Stimulated activated memory B cell treated with anti-CD40 and anti-IgM and Interleukin-4, amounts not matched to agents 10 μg/mL and 1 μg/mL and 100 μg/mL, for 72 hours (primary cell): Measurements from ENCODE around the gene TMEM50B.
A peak's percentile ranks its signal among the peaks of the same experiment; 100 is the strongest.
"Not testable (repeated sequence)": the region's sequence is repeated elsewhere in the genome, so short reads cannot be mapped to it uniquely, and the experiment has no call there.

Source experiments
- ATAC-seq: fragments of 150-1000 bp; cut with Tn5 transposase; 2 replicates; pipeline ENCODE4 v1.10.0; 2021
- H3K27ac Mint-ChIP-seq: one replicate; pipeline ENCODE4 v1.8.0; 2022; ENCODE audit warnings: mild to moderate bottlenecking, mixed read lengths
- H3K27me3 Mint-ChIP-seq: one replicate; pipeline ENCODE4 v1.8.0; 2022; ENCODE audit warnings: mixed read lengths
- H3K36me3 Mint-ChIP-seq: one replicate; pipeline ENCODE4 v1.8.0; 2022; ENCODE audit warnings: mixed read lengths
- H3K4me1 Mint-ChIP-seq: one replicate; pipeline ENCODE4 v1.8.0; 2022; ENCODE audit warnings: mixed read lengths
- H3K4me3 Mint-ChIP-seq: one replicate; pipeline ENCODE4 v1.8.0; 2022; ENCODE audit warnings: mild to moderate bottlenecking, moderate library complexity, mixed read lengths
- H3K9me3 Mint-ChIP-seq: one replicate; pipeline ENCODE4 v1.8.0; 2022; ENCODE audit warnings: mixed read lengths

The TMEM50B gene

GRCh38 chr21:33490991-33491372 is 11.2 kb upstream of the TMEM50B start:
- Mint-ChIP-seq H3K4me1 (peaks cover 4% of the 10 kb centered on the region), H3K4me3 (peak overlapping the region; percentile 83), H3K27ac (peak overlapping the region; percentile 80), H3K9me3 (no peaks in the 10 kb centered on the region), H3K36me3 (peaks cover 5% of the 10 kb centered on the region), H3K27me3 (no peaks in the 10 kb centered on the region)
- ATAC-seq: no peak

GRCh38 chr21:33488936-33489335 is 9.2 kb upstream of the TMEM50B start:
- H3K9me3 Mint-ChIP-seq: no peaks in the 10 kb centered on the region

GRCh38 chr21:33487996-33488395 is 8.2 kb upstream of the TMEM50B start:
- H3K4me1 Mint-ChIP-seq: peaks cover 4% of the 10 kb centered on the region
- no peaks in the 10 kb centered on the region for H3K9me3 Mint-ChIP-seq
- H3K36me3 Mint-ChIP-seq: peaks cover 5% of the 10 kb centered on the region
- no peaks in the 10 kb centered on the region for H3K27me3 Mint-ChIP-seq
- H3K4me3 Mint-ChIP-seq: no peak overlapping the region
- ATAC-seq: no peak
- H3K27ac Mint-ChIP-seq: no peak overlapping the region

More at GRCh38 chr21:33488936-33489335, 9.2 kb upstream of the TMEM50B start:
- Mint-ChIP-seq H3K27me3 (no peaks in the 10 kb centered on the region), H3K4me3 (no peak overlapping the region), H3K27ac (no peak overlapping the region), H3K4me1 (peaks cover 4% of the 10 kb centered on the region), H3K36me3 (peaks cover 5% of the 10 kb centered on the region)
- no peak for ATAC-seq

- ATAC-seq: no peak
- Mint-ChIP-seq H3K9me3 (no peaks in the 10 kb centered on the region), H3K4me3 (no peak overlapping the region), H3K36me3 (no peaks in the 10 kb centered on the region), H3K27ac (no peak overlapping the region), H3K27me3 (no peaks in the 10 kb centered on the region), H3K4me1 (peaks cover 28% of the 10 kb centered on the region)
Observed at GRCh38 chr21:33481314-33481943, 1.7 kb upstream of the TMEM50B start.

GRCh38 chr21:33480481-33481103 is 818 bp upstream of the TMEM50B start:
- H3K27me3 Mint-ChIP-seq: no peaks in the 10 kb centered on the region
- peak overlapping the region; percentile 95 for H3K27ac Mint-ChIP-seq
- no peaks in the 10 kb centered on the region for H3K36me3 Mint-ChIP-seq
- peak overlapping the region; percentile 96 for H3K4me3 Mint-ChIP-seq
- H3K9me3 Mint-ChIP-seq: no peaks in the 10 kb centered on the region
- peaks cover 28% of the 10 kb centered on the region for H3K4me1 Mint-ChIP-seq
- ATAC-seq: no peak

GRCh38 chr21:33478935-33479678 is 667 bp downstream of the TMEM50B start:
- H3K4me3 Mint-ChIP-seq: peak overlapping the region; percentile 96
- peak; percentile 49 for ATAC-seq
- H3K27me3 Mint-ChIP-seq: no peaks in the 10 kb centered on the region
- peaks cover 28% of the 10 kb centered on the region for H3K4me1 Mint-ChIP-seq
- H3K27ac Mint-ChIP-seq: peak overlapping the region; percentile 95
- no peaks in the 10 kb centered on the region for H3K36me3 Mint-ChIP-seq
- no peaks in the 10 kb centered on the region for H3K9me3 Mint-ChIP-seq

- H3K4me3 Mint-ChIP-seq: peak overlapping the region; percentile 96
- H3K9me3 Mint-ChIP-seq: no peaks in the 10 kb centered on the region
Observed at GRCh38 chr21:33478182-33478581, 1.6 kb downstream of the TMEM50B start.

GRCh38 chr21:33477066-33477465 is 2.7 kb downstream of the TMEM50B start:
- no peak for ATAC-seq
- Mint-ChIP-seq H3K9me3 (no peaks in the 10 kb centered on the region), H3K27ac (no peak overlapping the region), H3K27me3 (no peaks in the 10 kb centered on the region), H3K4me1 (peaks cover 32% of the 10 kb centered on the region), H3K4me3 (no peak overlapping the region), H3K36me3 (peaks cover 13% of the 10 kb centered on the region)

More at GRCh38 chr21:33478182-33478581, 1.6 kb downstream of the TMEM50B start:
- H3K27ac Mint-ChIP-seq: peak overlapping the region; percentile 95
- peaks cover 7% of the 10 kb centered on the region for H3K36me3 Mint-ChIP-seq
- H3K27me3 Mint-ChIP-seq: no peaks in the 10 kb centered on the region
- peaks cover 32% of the 10 kb centered on the region for H3K4me1 Mint-ChIP-seq
- ATAC-seq: no peak

GRCh38 chr21:33473344-33473743 is 6.4 kb downstream of the TMEM50B start:
- no peak for ATAC-seq
- no peak overlapping the region for H3K27ac Mint-ChIP-seq
- H3K27me3 Mint-ChIP-seq: no peaks in the 10 kb centered on the region
- H3K36me3 Mint-ChIP-seq: peaks cover 13% of the 10 kb centered on the region
- peaks cover 23% of the 10 kb centered on the region for H3K4me1 Mint-ChIP-seq
- H3K9me3 Mint-ChIP-seq: no peaks in the 10 kb centered on the region
- no peak overlapping the region for H3K4me3 Mint-ChIP-seq

GRCh38 chr21:33470701-33471100 is 9.1 kb downstream of the TMEM50B start:
- ATAC-seq: no peak

GRCh38 chr21:33469183-33469582 is 10.6 kb downstream of the TMEM50B start:
- peaks cover 13% of the 10 kb centered on the region for H3K36me3 Mint-ChIP-seq
- not testable (repeated sequence) for H3K4me3 Mint-ChIP-seq, H3K27me3 Mint-ChIP-seq, H3K27ac Mint-ChIP-seq, ATAC-seq, H3K9me3 Mint-ChIP-seq
- H3K4me1 Mint-ChIP-seq: peaks cover 10% of the 10 kb centered on the region

More at GRCh38 chr21:33470701-33471100, 9.1 kb downstream of the TMEM50B start:
- Mint-ChIP-seq H3K27me3 (no peaks in the 10 kb centered on the region), H3K4me3 (no peak overlapping the region), H3K27ac (no peak overlapping the region), H3K4me1 (peaks cover 10% of the 10 kb centered on the region), H3K9me3 (no peaks in the 10 kb centered on the region), H3K36me3 (peaks cover 13% of the 10 kb centered on the region)

GRCh38 chr21:33461538-33462250 is 18.1 kb downstream of the TMEM50B start:
- no peak overlapping the region for H3K27ac Mint-ChIP-seq
- ATAC-seq: no peak
- no peaks in the 10 kb centered on the region for H3K27me3 Mint-ChIP-seq
- H3K4me3 Mint-ChIP-seq: no peak overlapping the region
- no peaks in the 10 kb centered on the region for H3K9me3 Mint-ChIP-seq
- H3K36me3 Mint-ChIP-seq: peaks cover 20% of the 10 kb centered on the region
- no peaks in the 10 kb centered on the region for H3K4me1 Mint-ChIP-seq

GRCh38 chr21:33458861-33459260 is 20.9 kb downstream of the TMEM50B start:
- H3K36me3 Mint-ChIP-seq: peaks cover 20% of the 10 kb centered on the region
- H3K27me3 Mint-ChIP-seq: no peaks in the 10 kb centered on the region
- H3K9me3 Mint-ChIP-seq: no peaks in the 10 kb centered on the region
- ATAC-seq: no peak
- no peak overlapping the region for H3K4me3 Mint-ChIP-seq
- H3K4me1 Mint-ChIP-seq: no peaks in the 10 kb centered on the region
- H3K27ac Mint-ChIP-seq: no peak overlapping the region

- Mint-ChIP-seq H3K4me1 (no peaks in the 10 kb centered on the region), H3K4me3 (no peak overlapping the region), H3K27me3 (no peaks in the 10 kb centered on the region), H3K9me3 (no peaks in the 10 kb centered on the region), H3K27ac (no peak overlapping the region), H3K36me3 (peaks cover 32% of the 10 kb centered on the region)
- no peak for ATAC-seq
Observed at GRCh38 chr21:33455686-33456446, 23.9 kb downstream of the TMEM50B start.
